Endothelial cell of umbilical vein (primary cell): Measurements from ENCODE around the gene LGALS8. TPM values are rescaled to one million over a fixed set of nuclear protein-coding genes. Genes with fewer than 3 reads are reported as not detected.

ENCODE experiments used
- BruUV-seq: library from RNA; stranded (reverse); fragments of 400-500 nt; replicated peaks from 2 replicates; lab custom pipeline; 2021; lab: Mats Ljungman, UMichigan
- CTCF ChIA-PET: fragments of 300-600, 350-600 bp; sonication (Branson Sonifier 250); formaldehyde crosslinking; loops from one replicate; lab custom pipeline; 2021; ENCODE audit warnings: antibody characterized with exemption, inconsistent platforms; lab: Charles Lee
- POLR2A ChIA-PET: fragments of 300-600, 350-600 bp; sonication (Branson Sonifier 250); formaldehyde crosslinking; loops from one replicate; lab custom pipeline; 2021; ENCODE audit warnings: antibody characterized with exemption, inconsistent platforms; lab: Charles Lee
- DNase-seq: peaks from one replicate; pipeline ENCODE4 v3.0.0-alpha.2; 2011; ENCODE audit warnings: low read depth, low spot score
- FAIRE-seq: peaks from 2 replicates; lab custom pipeline; 2011; peaks lifted over from hg19 to GRCh38; lab: Jason Lieb, UNC
- H2AFZ ChIP-seq: 2 replicates; pipeline ENCODE4 v1.6.0; 2012; ENCODE audit warnings: low read depth, low read length, control low read depth, inconsistent platforms
- H3K27ac ChIP-seq: 2 replicates; pipeline ENCODE4 v1.5.1; 2011; ENCODE audit warnings: low read depth, mild to moderate bottlenecking, control low read depth, low read length, moderate library complexity; ENCODE audit not compliant: insufficient read depth
- H3K27me3 ChIP-seq, 2 experiments: 2 replicates each; pipeline versions ENCODE4 v1.6.0 to v1.6.1; 2011; ENCODE audit warnings: low read length in 2 of 2, mixed read lengths in 1 of 2; ENCODE audit not compliant: control insufficient read depth in 2 of 2, insufficient read depth in 2 of 2
- H3K36me3 ChIP-seq, 2 experiments: 2 replicates in 1 of 2; 3 replicates in 1 of 2; pipeline ENCODE4 v1.5.1; 2011; ENCODE audit warnings: low read length in 2 of 2, mild to moderate bottlenecking in 1 of 2, moderate library complexity in 1 of 2; ENCODE audit not compliant: control insufficient read depth in 2 of 2, insufficient read depth in 2 of 2; ENCODE audit errors: extremely low read depth in 1 of 2
- H3K4me1 ChIP-seq: 3 replicates; pipeline ENCODE4 v1.5.1; 2011; ENCODE audit warnings: mild to moderate bottlenecking, low read length; ENCODE audit not compliant: control insufficient read depth, insufficient read depth; ENCODE audit errors: extremely low read depth
- H3K4me2 ChIP-seq: 2 replicates; pipeline ENCODE4 v1.6.1; 2011; ENCODE audit warnings: low read length, control low read depth, mixed read lengths; ENCODE audit not compliant: insufficient read depth
- H3K4me3 ChIP-seq, 3 experiments: fragments of 200-600 bp in 1 of 3; sonication (generic), shearing (Covaris generic) in 1 of 3; replicated peaks in 1 of 3; 2 replicates each; pipeline ENCODE4 v1.5.1; 2011 to 2016; ENCODE audit warnings: control low read depth in 3 of 3, low read length in 3 of 3, mild to moderate bottlenecking in 2 of 3, inconsistent platforms in 1 of 3, low read depth in 1 of 3, moderate library complexity in 1 of 3; ENCODE audit not compliant: insufficient read depth in 1 of 3
- H3K79me2 ChIP-seq: 2 replicates; pipeline ENCODE4 v1.6.0; 2012; ENCODE audit warnings: low read length, inconsistent platforms; ENCODE audit not compliant: control insufficient read depth, insufficient read depth
- H3K9ac ChIP-seq: replicated peaks from 2 replicates; pipeline ENCODE3; 2011; ENCODE audit warnings: low read length, control low read depth; ENCODE audit not compliant: insufficient read depth; ENCODE audit errors: extremely low read depth
- H3K9me1 ChIP-seq: replicated peaks from 3 replicates; pipeline ENCODE4 v1.6.0; 2011; ENCODE audit warnings: mild to moderate bottlenecking, low read length; ENCODE audit not compliant: control insufficient read depth, insufficient read depth; ENCODE audit errors: extremely low read depth
- H3K9me3 ChIP-seq: replicated peaks from 2 replicates; pipeline ENCODE4 v1.5.1; 2012; ENCODE audit warnings: low read length, inconsistent platforms; ENCODE audit not compliant: control insufficient read depth, insufficient read depth
- H4K20me1 ChIP-seq: replicated peaks from 2 replicates; pipeline ENCODE3; 2011; ENCODE audit warnings: mild to moderate bottlenecking, low read length; ENCODE audit not compliant: control insufficient read depth, insufficient read depth; ENCODE audit errors: extremely low read depth
- EZH2 ChIP-seq: IDR thresholded peaks from 2 replicates; pipeline ENCODE4 v1.6.1; 2012; ENCODE audit warnings: borderline replicate concordance, low read depth, mild to moderate bottlenecking, moderate library complexity, low read length, inconsistent platforms; ENCODE audit not compliant: severe bottlenecking
- FOS ChIP-seq: IDR thresholded peaks from 2 replicates; pipeline ENCODE4 v1.6.1; 2011; ENCODE audit warnings: mild to moderate bottlenecking, low read length, moderate library complexity, borderline replicate concordance; ENCODE audit not compliant: insufficient read depth
- GATA2 ChIP-seq: IDR thresholded peaks from 2 replicates; pipeline ENCODE4 v1.7.0; 2011; ENCODE audit warnings: low read depth, mild to moderate bottlenecking, moderate library complexity, mixed read lengths, low read length; ENCODE audit not compliant: insufficient read length, insufficient read depth
- JUN ChIP-seq: IDR thresholded peaks from 2 replicates; pipeline ENCODE4 v1.6.1; 2011; ENCODE audit warnings: borderline replicate concordance, low read depth; ENCODE audit not compliant: insufficient read length, insufficient read depth
- MYC ChIP-seq: IDR thresholded peaks from one replicate; pipeline ENCODE4 v1.6.1; 2011; ENCODE audit warnings: mild to moderate bottlenecking, low read depth, low read length
- POLR2A ChIP-seq: IDR thresholded peaks from 2 replicates; pipeline ENCODE4 v1.6.1; 2012; ENCODE audit warnings: low read depth, mild to moderate bottlenecking, control low read depth, low read length
- POLR2AphosphoS5 ChIP-seq: IDR thresholded peaks from 2 replicates; pipeline ENCODE4 v1.6.1; 2012; ENCODE audit warnings: low read depth, mild to moderate bottlenecking, control low read depth, low read length, moderate library complexity; ENCODE audit not compliant: insufficient read depth
- dilution Hi-C: fragments of 300-500 bp; cut with MboI; formaldehyde crosslinking; loops from one replicate; pipeline ENCODE4 v1.15.0; 2019; ENCODE audit warnings: low sequenced_read_pairs; ENCODE audit not compliant: extremely low pct_ligation_motif_present
- intact Hi-C: fragments of 100-400 bp; cut with micrococcal nuclease; formaldehyde crosslinking; loops from one replicate; pipeline ENCODE4 v1.10.0; 2022
- polyA plus RNA-seq, 4 experiments: library from polyadenylated mRNA; depleted of rRNA in 3 of 4; stranded (reverse) in 3 of 4; unstranded in 1 of 4; fragments of >200 nt; gene quantifications; 2 replicates each; pipeline versions ENCODE4 v1.2.1 to v1.2.3, GENCODE V29; 2011 to 2012; ENCODE audit warnings: missing spikeins in 1 of 4
- total RNA-seq: library from RNA; stranded (reverse); gene quantifications from 2 replicates; pipeline ENCODE4 v1.2.3, GENCODE V29; 2021
- TF ChIP-seq, protein P1 (sequence below): IDR thresholded peaks from 2 replicates; pipeline ENCODE4 v1.6.1; 2011; ENCODE audit not compliant: insufficient read depth, insufficient read length
- TF ChIP-seq, protein P2 (sequence below), 2 donors: IDR thresholded peaks; 1 replicate in 1 of 2; 2 replicates in 1 of 2; pipeline ENCODE4 v1.5.1; 2011; ENCODE audit warnings: low read length in 2 of 2, mild to moderate bottlenecking in 2 of 2, moderate library complexity in 2 of 2, control low read depth in 1 of 2, inconsistent platforms in 1 of 2, low read depth in 1 of 2; ENCODE audit not compliant: insufficient read depth in 1 of 2; ENCODE audit errors: extremely low read depth in 1 of 2

The LGALS8 gene
- total and polyA plus RNA-seq, 2 donors (not counting 3 experiments of a cell fraction or from before 2014, with no cell fraction given): 45.6 to 49.9 TPM

GRCh38 chr1:236526079-236526478 lies 2.3 kb downstream of the LGALS8 start:
- DNase-seq (no peak), FAIRE-seq (no peak)
- no peak for TF ChIP-seq POLR2AphosphoS5
- no peak for TF ChIP-seq JUN
- BruUV-seq: no TSS peak
- dilution Hi-C loops (no loop called here), intact Hi-C loops (loop anchor here (10.0 kb wide), 1 partner anchor 541 kb away; no protein-coding TSS in a partner anchor)
- H3K4me3 ChIP-seq: no peak overlapping the region
- CTCF ChIA-PET: interaction anchor here (1.1 kb wide), 1 partner anchor 417 kb away, joined by 3 read pairs; no protein-coding TSS in a partner anchor
- peaks cover 7% of the 10 kb centered on the region for H3K79me2 ChIP-seq
- no peak overlapping the region for H3K4me2 ChIP-seq
- H3K9me3 ChIP-seq: no peaks in the 10 kb centered on the region
- no peak overlapping the region for H2AFZ ChIP-seq
- H3K27ac ChIP-seq: no peak overlapping the region
- no peaks in the 10 kb centered on the region for H3K27me3 ChIP-seq
- H3K4me1 ChIP-seq: no peaks in the 10 kb centered on the region
- POLR2A ChIA-PET: no interaction called here
- H4K20me1 ChIP-seq: no peaks in the 10 kb centered on the region
- H3K9me1 ChIP-seq: no peaks in the 10 kb centered on the region
- H3K36me3 ChIP-seq: no peaks in the 10 kb centered on the region
- no peak overlapping the region for H3K9ac ChIP-seq

- BruUV-seq: no TSS peak
- H3K4me2 ChIP-seq: no peak overlapping the region
- H2AFZ ChIP-seq: no peak overlapping the region
- FAIRE-seq (no peak), DNase-seq (no peak)
- no peak overlapping the region for H3K4me3 ChIP-seq
- H3K27me3 ChIP-seq: no peaks in the 10 kb centered on the region
- no peaks in the 10 kb centered on the region for H3K79me2 ChIP-seq
- H3K9me1 ChIP-seq: no peaks in the 10 kb centered on the region
- H3K9ac ChIP-seq: no peak overlapping the region
- H3K36me3 ChIP-seq: no peaks in the 10 kb centered on the region
- POLR2A ChIA-PET: no interaction called here
- TF ChIP-seq, protein P1, sequence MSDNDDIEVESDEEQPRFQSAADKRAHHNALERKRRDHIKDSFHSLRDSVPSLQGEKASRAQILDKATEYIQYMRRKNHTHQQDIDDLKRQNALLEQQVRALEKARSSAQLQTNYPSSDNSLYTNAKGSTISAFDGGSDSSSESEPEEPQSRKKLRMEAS: no peak
- TF ChIP-seq JUN (no peak), FOS (no peak), POLR2AphosphoS5 (no peak), EZH2 (no peak), POLR2A (no peak), GATA2 (no peak), MYC (no peak)
- TF ChIP-seq, protein P2, sequence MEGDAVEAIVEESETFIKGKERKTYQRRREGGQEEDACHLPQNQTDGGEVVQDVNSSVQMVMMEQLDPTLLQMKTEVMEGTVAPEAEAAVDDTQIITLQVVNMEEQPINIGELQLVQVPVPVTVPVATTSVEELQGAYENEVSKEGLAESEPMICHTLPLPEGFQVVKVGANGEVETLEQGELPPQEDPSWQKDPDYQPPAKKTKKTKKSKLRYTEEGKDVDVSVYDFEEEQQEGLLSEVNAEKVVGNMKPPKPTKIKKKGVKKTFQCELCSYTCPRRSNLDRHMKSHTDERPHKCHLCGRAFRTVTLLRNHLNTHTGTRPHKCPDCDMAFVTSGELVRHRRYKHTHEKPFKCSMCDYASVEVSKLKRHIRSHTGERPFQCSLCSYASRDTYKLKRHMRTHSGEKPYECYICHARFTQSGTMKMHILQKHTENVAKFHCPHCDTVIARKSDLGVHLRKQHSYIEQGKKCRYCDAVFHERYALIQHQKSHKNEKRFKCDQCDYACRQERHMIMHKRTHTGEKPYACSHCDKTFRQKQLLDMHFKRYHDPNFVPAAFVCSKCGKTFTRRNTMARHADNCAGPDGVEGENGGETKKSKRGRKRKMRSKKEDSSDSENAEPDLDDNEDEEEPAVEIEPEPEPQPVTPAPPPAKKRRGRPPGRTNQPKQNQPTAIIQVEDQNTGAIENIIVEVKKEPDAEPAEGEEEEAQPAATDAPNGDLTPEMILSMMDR (IDR thresholded peaks at IDR 0.05; ENCODE audit: extremely low read depth in 1 of 2, insufficient read depth in 1 of 2, low read depth in 1 of 2, low read length in 2 of 2): no peak
- no peak overlapping the region for H3K27ac ChIP-seq
- no peaks in the 10 kb centered on the region for H4K20me1 ChIP-seq
- peaks cover 14% of the 10 kb centered on the region for H3K4me1 ChIP-seq
- CTCF ChIA-PET: interaction anchor here (0.6 to 1.2 kb wide), 2 partner anchors 11 to 426 kb away, joined by 3 to 5 read pairs; no protein-coding TSS in a partner anchor
- dilution Hi-C loops (no loop called here), intact Hi-C loops (loop anchor here (2.0 kb wide), 1 partner anchor 39 kb away; no protein-coding TSS in a partner anchor)
- no peaks in the 10 kb centered on the region for H3K9me3 ChIP-seq
Measured at GRCh38 chr1:236530286-236530685, 6.5 kb downstream of the LGALS8 start.
